ENCODE measurements around the gene KLHDC10. TPM values are rescaled to one million over a fixed set of nuclear protein-coding genes. Genes with fewer than 3 reads are reported as not detected.

KLHDC10 gene
- total and polyA plus RNA-seq, 2 donors (not counting 1 experiment from before 2014, with no cell fraction given), result 7.1 to 25.7 TPM

GRCh38 chr7:130040576-130040975, 29.8 kb upstream of the KLHDC10 start:
- H3K4me3 Mint-ChIP-seq, result no peak overlapping the region
- Histone ChIP-seq H3K27me3 (replicated peaks in 1 of 4; ENCODE audit: control extremely low read depth in 1 of 4, control insufficient read depth in 3 of 4, insufficient read depth in 4 of 4, low read length in 3 of 4) (no peaks in the 10 kb centered on the region), H3K4me2 (replicated peaks; ENCODE audit: low read depth, low read length, poor library complexity, severe bottlenecking) (no peak overlapping the region), H4K20me1 (ENCODE audit: control insufficient read depth, insufficient read depth, low read length, poor library complexity, severe bottlenecking) (no peaks in the 10 kb centered on the region), H3K4me1 (ENCODE audit: control insufficient read depth in 2 of 2, insufficient read depth in 2 of 2, low read length in 2 of 2) (no peaks in the 10 kb centered on the region), H3K27ac (ENCODE audit: low read length in 2 of 2) (no peak overlapping the region), H3K4me3 (ENCODE audit: control extremely low read depth in 1 of 5, extremely low read depth in 1 of 5, insufficient read depth in 1 of 5, low read depth in 2 of 5, low read length in 4 of 5) (no peak overlapping the region), H2AFZ (ENCODE audit: insufficient read depth, low read depth, low read length, poor library complexity, severe bottlenecking) (no peak overlapping the region), H3K79me2 (ENCODE audit: control insufficient read depth, insufficient read depth, low read length) (peaks cover 5% of the 10 kb centered on the region), H3K36me3 (replicated peaks in 1 of 2; ENCODE audit: control extremely low read depth in 1 of 2, control insufficient read depth in 1 of 2, extremely low read depth in 1 of 2, insufficient read depth in 2 of 2, low read length in 1 of 2) (peaks cover 14 to 40% of the 10 kb centered on the region in 2 experiments), H3K9ac (ENCODE audit: low read length) (no peak overlapping the region), H3K9me3 (ENCODE audit: control extremely low read depth in 1 of 3, control insufficient read depth in 2 of 3, insufficient read depth in 1 of 3, low read length in 2 of 3) (no peaks in the 10 kb centered on the region)
- TF ChIP-seq CTCF (IDR thresholded peaks at IDR 0.05) (no peak), EZH2 (IDR thresholded peaks at IDR 0.05; ENCODE audit: borderline replicate concordance, insufficient read depth, low read depth, low read length, poor library complexity, severe bottlenecking) (no peak)
- intact Hi-C loops (cut with micrococcal nuclease), result no loop called here
- no CpG with 5 or more reads among the region's 4 CpGs for WGBS (ENCODE audit: insufficient coverage)
- POLR2A ChIA-PET, result no interaction called here
- H3K27ac Mint-ChIP-seq, result no peak overlapping the region
- H3K4me1 Mint-ChIP-seq, result no peaks in the 10 kb centered on the region
- DNase-seq, result no peak
- no peak for ATAC-seq (ENCODE audit: low read depth)
- H3K27me3 Mint-ChIP-seq, result no peaks in the 10 kb centered on the region
- no peaks in the 10 kb centered on the region for H3K9me3 Mint-ChIP-seq (ENCODE audit: insufficient read depth)
- CTCF ChIA-PET, result interaction anchor here (0.7 to 0.8 kb wide), 3 partner anchors 9 to 407 kb away, joined by 4 to 6 read pairs (median 6); no protein-coding TSS in a partner anchor

- Histone ChIP-seq H4K20me1 (ENCODE audit: control insufficient read depth, insufficient read depth, low read length, poor library complexity, severe bottlenecking) (no peaks in the 10 kb centered on the region), H3K9me3 (ENCODE audit: control extremely low read depth in 1 of 3, control insufficient read depth in 2 of 3, insufficient read depth in 1 of 3, low read length in 2 of 3) (no peaks in the 10 kb centered on the region), H3K79me2 (ENCODE audit: control insufficient read depth, insufficient read depth, low read length) (peaks cover 12% of the 10 kb centered on the region), H3K4me2 (replicated peaks; ENCODE audit: low read depth, low read length, poor library complexity, severe bottlenecking) (no peak overlapping the region), H3K27ac (ENCODE audit: low read length in 2 of 2) (no peak overlapping the region), H3K36me3 (replicated peaks in 1 of 2; ENCODE audit: control extremely low read depth in 1 of 2, control insufficient read depth in 1 of 2, extremely low read depth in 1 of 2, insufficient read depth in 2 of 2, low read length in 1 of 2) (peaks cover 5 to 13% of the 10 kb centered on the region in 2 experiments), H2AFZ (ENCODE audit: insufficient read depth, low read depth, low read length, poor library complexity, severe bottlenecking) (no peak overlapping the region), H3K27me3 (replicated peaks in 1 of 4; ENCODE audit: control extremely low read depth in 1 of 4, control insufficient read depth in 3 of 4, insufficient read depth in 4 of 4, low read length in 3 of 4) (no peaks in the 10 kb centered on the region), H3K4me3 (ENCODE audit: control extremely low read depth in 1 of 5, extremely low read depth in 1 of 5, insufficient read depth in 1 of 5, low read depth in 2 of 5, low read length in 4 of 5) (no peak overlapping the region), H3K4me1 (ENCODE audit: control insufficient read depth in 2 of 2, insufficient read depth in 2 of 2, low read length in 2 of 2) (peaks cover 5 to 14% of the 10 kb centered on the region in 2 donors), H3K9ac (ENCODE audit: low read length) (no peak overlapping the region)
- Mint-ChIP-seq H3K4me3 (no peak overlapping the region), H3K9me3 (ENCODE audit: insufficient read depth) (no peaks in the 10 kb centered on the region), H3K27me3 (no peaks in the 10 kb centered on the region), H3K27ac (no peak overlapping the region), H3K4me1 (peaks cover 9% of the 10 kb centered on the region)
- no CpG with 5 or more reads among the region's 4 CpGs for WGBS (ENCODE audit: insufficient coverage)
- DNase-seq (no peak), ATAC-seq (ENCODE audit: low read depth) (no peak)
- intact Hi-C loops (cut with micrococcal nuclease), result no loop called here
- CTCF ChIA-PET, result interaction anchor here (0.6 kb wide), 1 partner anchor 210 kb away, joined by 4 read pairs; no protein-coding TSS in a partner anchor
- no peak for TF ChIP-seq EZH2 (IDR thresholded peaks at IDR 0.05; ENCODE audit: borderline replicate concordance, insufficient read depth, low read depth, low read length, poor library complexity, severe bottlenecking)
- no peak for TF ChIP-seq CTCF (IDR thresholded peaks at IDR 0.05)
- POLR2A ChIA-PET, result no interaction called here
Observed at GRCh38 chr7:130047831-130048230, 22.5 kb upstream of the KLHDC10 start.

All from B cell (primary cell).